ENCODE measurements around the gene PPP5C. TPM values are rescaled to one million over a fixed set of nuclear protein-coding genes. Genes with fewer than 3 reads are reported as not detected.

Gene PPP5C
- total and polyA plus RNA-seq, 2 donors, result 30.7 to 44.5 TPM

- Histone ChIP-seq H3K4me1 (ENCODE audit: insufficient read depth) (no peaks in the 10 kb centered on the region), H3K27ac (ENCODE audit: low read depth) (no peak overlapping the region), H3K4me3 (ENCODE audit: low read depth, low read length) (no peak overlapping the region), H3K36me3 (ENCODE audit: insufficient read depth) (no peaks in the 10 kb centered on the region)
- DNase-seq (ENCODE audit: extremely low spot score), result no peak
- 17% methylated on average over 2 of the region's 2 CpGs for WGBS
Measured at GRCh38 chr19:46378268-46378667, 31.4 kb downstream of the PPP5C start.

- Histone ChIP-seq H3K36me3 (ENCODE audit: insufficient read depth) (no peaks in the 10 kb centered on the region), H3K4me3 (ENCODE audit: low read depth, low read length) (no peak overlapping the region), H3K27ac (ENCODE audit: low read depth) (no peak overlapping the region), H3K4me1 (ENCODE audit: insufficient read depth) (no peaks in the 10 kb centered on the region)
- no peak for DNase-seq (ENCODE audit: extremely low spot score)
- 94% methylated on average over 2 of the region's 2 CpGs for WGBS
Measured at GRCh38 chr19:46380690-46381089, 33.8 kb downstream of the PPP5C start.

- Histone ChIP-seq H3K36me3 (ENCODE audit: insufficient read depth) (no peaks in the 10 kb centered on the region), H3K27ac (ENCODE audit: low read depth) (no peak overlapping the region), H3K4me3 (ENCODE audit: low read depth, low read length) (no peak overlapping the region), H3K4me1 (ENCODE audit: insufficient read depth) (no peaks in the 10 kb centered on the region)
- no peak for DNase-seq (ENCODE audit: extremely low spot score)
- over 99% methylated on average over 2 of the region's 2 CpGs for WGBS
Measured at GRCh38 chr19:46381346-46381745, 34.5 kb downstream of the PPP5C start.

GRCh38 chr19:46381756-46382345 lies 35.0 kb downstream of the PPP5C start:
- Histone ChIP-seq H3K4me1 (ENCODE audit: insufficient read depth) (no peaks in the 10 kb centered on the region), H3K4me3 (ENCODE audit: low read depth, low read length) (no peak overlapping the region), H3K36me3 (ENCODE audit: insufficient read depth) (no peaks in the 10 kb centered on the region), H3K27ac (ENCODE audit: low read depth) (no peak overlapping the region)
- 84% methylated on average over 15 of the region's 15 CpGs for WGBS
- no peak for DNase-seq (ENCODE audit: extremely low spot score)

GRCh38 chr19:46383171-46383815 lies 36.4 kb downstream of the PPP5C start:
- Histone ChIP-seq H3K4me3 (ENCODE audit: low read depth, low read length) (no peak overlapping the region), H3K4me1 (ENCODE audit: insufficient read depth) (no peaks in the 10 kb centered on the region), H3K36me3 (ENCODE audit: insufficient read depth) (peaks cover 3% of the 10 kb centered on the region), H3K27ac (ENCODE audit: low read depth) (no peak overlapping the region)
- no peak for DNase-seq (ENCODE audit: extremely low spot score)
- WGBS, result 85% methylated on average over 22 of the region's 23 CpGs

- H3K4me1 ChIP-seq (ENCODE audit: insufficient read depth), result no peaks in the 10 kb centered on the region
- no peak overlapping the region for H3K4me3 ChIP-seq (ENCODE audit: low read depth, low read length)
- H3K27ac ChIP-seq (ENCODE audit: low read depth), result no peak overlapping the region
- WGBS, result 82% methylated on average over 7 of the region's 7 CpGs
- no peak for DNase-seq (ENCODE audit: extremely low spot score)
- peaks cover 6% of the 10 kb centered on the region for H3K36me3 ChIP-seq (ENCODE audit: insufficient read depth)
Measured at GRCh38 chr19:46383846-46384245, 37.0 kb downstream of the PPP5C start.

GRCh38 chr19:46384396-46384795 lies 37.5 kb downstream of the PPP5C start:
- no peak for DNase-seq (ENCODE audit: extremely low spot score)
- Histone ChIP-seq H3K4me3 (ENCODE audit: low read depth, low read length) (no peak overlapping the region), H3K36me3 (ENCODE audit: insufficient read depth) (peaks cover 7% of the 10 kb centered on the region), H3K4me1 (ENCODE audit: insufficient read depth) (no peaks in the 10 kb centered on the region), H3K27ac (ENCODE audit: low read depth) (no peak overlapping the region)
- 68% methylated on average over 11 of the region's 11 CpGs for WGBS

GRCh38 chr19:46385636-46386035 lies 38.7 kb downstream of the PPP5C start:
- no peak for DNase-seq (ENCODE audit: extremely low spot score)
- H3K36me3 ChIP-seq (ENCODE audit: insufficient read depth), result peaks cover 7% of the 10 kb centered on the region
- 86% methylated on average over 11 of the region's 11 CpGs for WGBS
- H3K4me3 ChIP-seq (ENCODE audit: low read depth, low read length), result no peak overlapping the region
- no peak overlapping the region for H3K27ac ChIP-seq (ENCODE audit: low read depth)
- H3K4me1 ChIP-seq (ENCODE audit: insufficient read depth), result no peaks in the 10 kb centered on the region

GRCh38 chr19:46386151-46386550 lies 39.3 kb downstream of the PPP5C start:
- Histone ChIP-seq H3K27ac (ENCODE audit: low read depth) (no peak overlapping the region), H3K4me3 (ENCODE audit: low read depth, low read length) (no peak overlapping the region), H3K4me1 (ENCODE audit: insufficient read depth) (no peaks in the 10 kb centered on the region), H3K36me3 (ENCODE audit: insufficient read depth) (peaks cover 7% of the 10 kb centered on the region)
- 95% methylated on average over 10 of the region's 10 CpGs for WGBS
- no peak for DNase-seq (ENCODE audit: extremely low spot score)

- Histone ChIP-seq H3K4me1 (ENCODE audit: insufficient read depth) (no peaks in the 10 kb centered on the region), H3K27ac (ENCODE audit: low read depth) (no peak overlapping the region), H3K36me3 (ENCODE audit: insufficient read depth) (peaks cover 7% of the 10 kb centered on the region), H3K4me3 (ENCODE audit: low read depth, low read length) (no peak overlapping the region)
- WGBS, result 96% methylated on average over 30 of the region's 30 CpGs
- DNase-seq (ENCODE audit: extremely low spot score), result no peak
Measured at GRCh38 chr19:46386996-46387712, 40.3 kb downstream of the PPP5C start.

GRCh38 chr19:46387713-46388130 lies 40.8 kb downstream of the PPP5C start:
- 95% methylated on average over 10 of the region's 10 CpGs for WGBS
- peaks cover 7% of the 10 kb centered on the region for H3K36me3 ChIP-seq (ENCODE audit: insufficient read depth)
- no peak for DNase-seq (ENCODE audit: extremely low spot score)

GRCh38 chr19:46388311-46389095 lies 41.6 kb downstream of the PPP5C start:
- Histone ChIP-seq H3K36me3 (ENCODE audit: insufficient read depth) (peaks cover 7% of the 10 kb centered on the region), H3K4me1 (ENCODE audit: insufficient read depth) (no peaks in the 10 kb centered on the region), H3K4me3 (ENCODE audit: low read depth, low read length) (no peak overlapping the region), H3K27ac (ENCODE audit: low read depth) (no peak overlapping the region)
- no peak for DNase-seq (ENCODE audit: extremely low spot score)
- WGBS, result 91% methylated on average over 25 of the region's 25 CpGs

More at GRCh38 chr19:46387713-46388130, 40.8 kb downstream of the PPP5C start:
- Histone ChIP-seq H3K4me3 (ENCODE audit: low read depth, low read length) (no peak overlapping the region), H3K27ac (ENCODE audit: low read depth) (no peak overlapping the region), H3K4me1 (ENCODE audit: insufficient read depth) (no peaks in the 10 kb centered on the region)

- Histone ChIP-seq H3K4me3 (ENCODE audit: low read depth, low read length) (no peak overlapping the region), H3K36me3 (ENCODE audit: insufficient read depth) (peaks cover 7% of the 10 kb centered on the region), H3K4me1 (ENCODE audit: insufficient read depth) (no peaks in the 10 kb centered on the region), H3K27ac (ENCODE audit: low read depth) (no peak overlapping the region)
- DNase-seq (ENCODE audit: extremely low spot score), result no peak
- WGBS, result 94% methylated on average over 16 of the region's 16 CpGs
Measured at GRCh38 chr19:46390121-46390858, 43.4 kb downstream of the PPP5C start.

Measured in urinary bladder (tissue), 4 donors.